Left cardiac atrium (tissue), 4 donors: Measurements from ENCODE around the gene CNPY4. TPM values are rescaled to one million over a fixed set of nuclear protein-coding genes. Genes with fewer than 3 reads are reported as not detected.

Experiments
- ATAC-seq, 2 donors: fragments of 200-7000 bp; cut with Tn5 transposase; one replicate each; pipeline ENCODE4 v1.9.1; 2020; ENCODE audit warnings: mild to moderate bottlenecking in 2 of 2, moderate library complexity in 2 of 2
- DNase-seq: peaks from one replicate; pipeline ENCODE4 v3.0.0-alpha.2; 2020
- intact Hi-C, 2 donors: fragments of 100-400 bp; cut with DNase I; formaldehyde crosslinking; loops; one replicate each; pipeline versions ENCODE4 v1.14.1 to v1.15.1; 2022 to 2023
- long read RNA-seq: library from polyadenylated mRNA; unstranded; transcript quantifications from one replicate; pipeline ENCODE4 v2.0.0, GENCODE V29; 2021
- total RNA-seq, 2 donors: library from RNA; stranded (reverse); fragmentation: NEBNext Ultra II Directional; extraction: Animal tissue kit (Norgen Biotek cat#: 25700); gene quantifications; one replicate each; pipeline ENCODE4 v1.2.1, GENCODE V29; 2021
- donor health status: DM: no; HTN: yes; CAD: no.
- donor health status: DM: no; HTN: yes; CAD: no; lungs with severe emphysema.
- donor health status: DM: yes; HTN: yes; CAD: no.
- donor health status: Dilated cardiomyopathy.

Gene CNPY4, protein sequence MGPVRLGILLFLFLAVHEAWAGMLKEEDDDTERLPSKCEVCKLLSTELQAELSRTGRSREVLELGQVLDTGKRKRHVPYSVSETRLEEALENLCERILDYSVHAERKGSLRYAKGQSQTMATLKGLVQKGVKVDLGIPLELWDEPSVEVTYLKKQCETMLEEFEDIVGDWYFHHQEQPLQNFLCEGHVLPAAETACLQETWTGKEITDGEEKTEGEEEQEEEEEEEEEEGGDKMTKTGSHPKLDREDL
- 10 to 100 TPM in 1 of 2 donors, 1 to 10 TPM in 1; 9.0 to 13.3 TPM for total RNA-seq
- long read RNA-seq, transcript CNPY4-201 (6 exons, 1,502 nt) = major isoform, 8 of 10 reads
- long read RNA-seq, partial matches to known transcripts = 0 of 10 reads
- long read RNA-seq, other reads (novel, unspliced or antisense) = 2 of 10 reads

DNA sequence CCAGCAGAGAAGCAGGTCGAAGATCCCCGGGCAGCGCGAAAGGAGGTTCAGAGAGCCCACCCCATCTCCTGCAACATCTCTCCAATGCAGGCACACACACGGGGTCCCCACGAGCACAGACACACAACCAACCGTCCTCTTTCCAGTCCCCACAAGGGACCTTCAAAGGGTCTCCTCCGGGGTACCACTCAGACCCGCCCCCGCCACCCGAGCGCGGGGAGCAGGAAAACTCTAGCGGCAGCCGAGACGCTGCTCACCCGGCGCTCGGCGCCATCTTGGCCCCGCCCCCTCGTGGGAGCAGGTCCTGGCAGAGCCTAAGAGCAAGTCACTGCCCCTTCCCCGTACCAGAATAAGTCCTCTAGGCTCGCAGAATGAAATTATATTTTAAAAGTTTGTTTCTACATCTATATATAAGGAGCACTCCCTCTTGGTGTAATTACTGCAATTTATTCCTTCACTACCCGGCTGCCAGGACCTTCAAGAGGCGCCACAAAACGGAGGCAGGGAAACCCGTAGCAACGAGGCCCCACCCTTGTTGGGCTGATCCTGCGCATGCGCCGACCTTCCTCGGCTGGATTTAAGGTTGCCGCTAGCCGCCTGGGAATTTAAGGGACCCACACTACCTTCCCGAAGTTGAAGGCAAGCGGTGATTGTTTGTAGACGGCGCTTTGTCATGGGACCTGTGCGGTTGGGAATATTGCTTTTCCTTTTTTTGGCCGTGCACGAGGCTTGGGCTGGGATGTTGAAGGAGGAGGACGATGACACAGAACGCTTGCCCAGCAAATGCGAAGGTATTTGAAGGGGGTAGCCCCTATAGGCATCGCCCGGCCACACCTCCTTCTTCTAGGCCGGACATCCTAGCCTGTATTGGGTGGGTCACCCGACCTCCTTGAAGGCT is at the start of gene CNPY4, which contains the start of gene TAF6:
Gene CNPY4 (plus strand): TSS at position 563 of the 898 bp plus-strand sequence. CDS start 111 bp downstream, at position 674.
Gene TAF6 (minus strand): TSS at position 287 of the 898 bp plus-strand sequence. CDS start 5,149 bp downstream, outside the sequence.
- intact Hi-C loops = no loop called here

DNA sequence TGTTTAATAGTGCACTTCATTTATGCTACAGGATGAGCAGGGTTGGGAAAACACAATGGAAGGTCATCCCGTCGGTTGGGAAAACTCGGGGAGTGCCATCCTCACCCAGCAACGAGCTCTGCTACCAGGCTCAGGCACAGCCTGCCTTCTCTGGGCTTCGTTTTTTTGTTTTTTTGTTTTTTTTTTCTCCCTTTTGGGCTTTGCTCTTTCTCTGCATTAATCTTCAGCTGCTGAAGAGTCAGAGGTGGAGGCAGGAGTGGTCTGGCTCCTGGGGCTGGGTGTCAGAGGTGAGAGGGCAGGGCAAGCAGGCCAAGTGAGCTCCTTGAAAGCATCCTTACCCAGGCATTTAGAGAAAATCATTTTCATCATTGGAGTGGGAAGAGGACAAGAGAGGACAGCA is 49.4 kb upstream of the CNPY4 start:
- no peak for DNase-seq
- no peak for ATAC-seq
- intact Hi-C loops = no loop called here

More for the DNA sequence above, at the start of gene CNPY4, which contains the start of gene TAF6:
- DNase-seq (peak; percentile 96), ATAC-seq (peak; percentile 95)

- intact Hi-C loops = no loop called here
- DNase-seq = no peak
- no peak for ATAC-seq
These were observed 48.3 kb upstream of the CNPY4 start for GRCh38 chr7:100071018-100071723.

DNA sequence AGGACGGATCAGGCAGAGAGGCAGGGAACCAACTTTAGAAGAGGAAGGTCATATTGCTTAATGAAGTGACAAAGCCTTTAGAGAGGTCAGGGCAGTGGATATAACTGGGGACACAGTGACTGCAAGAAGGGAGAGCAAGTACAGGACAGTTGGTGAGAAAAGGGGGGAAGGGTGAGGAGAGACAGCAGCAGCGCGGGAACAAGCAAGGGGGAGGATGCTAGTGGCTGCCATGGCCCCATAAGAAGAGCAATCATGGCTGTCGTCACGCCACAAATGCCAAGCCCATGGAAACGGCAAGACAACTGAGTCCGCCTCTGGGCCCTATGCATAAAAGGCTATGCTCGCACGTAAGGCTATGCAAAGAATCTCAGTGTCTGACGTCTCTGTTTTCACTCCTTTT is 47.0 kb upstream of the CNPY4 start:
- ATAC-seq = no peak
- intact Hi-C loops = no loop called here
- DNase-seq = no peak

- DNase-seq = no peak
- ATAC-seq = no peak
- intact Hi-C loops = no loop called here
These were observed 44.6 kb upstream of the CNPY4 start for GRCh38 chr7:100074841-100075240.

DNA sequence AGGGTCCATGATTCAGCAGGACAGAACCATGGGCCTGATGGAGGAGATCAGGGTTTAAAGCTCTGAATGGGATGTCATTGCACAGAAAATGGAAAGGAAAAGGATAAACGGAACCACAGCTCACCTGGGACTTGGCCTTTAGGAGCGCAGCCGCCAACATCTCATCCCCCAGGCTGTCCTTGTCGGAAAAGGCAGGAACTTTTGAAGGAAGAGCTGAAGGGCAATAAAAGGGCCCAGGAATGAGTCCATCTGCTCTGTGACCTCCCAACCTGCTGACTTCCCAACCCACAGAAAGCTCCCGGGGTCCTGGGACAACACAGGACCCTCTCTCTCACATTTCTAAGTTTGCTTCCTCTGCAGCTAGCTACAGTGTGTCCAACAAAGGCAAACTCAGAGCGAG is 44.0 kb upstream of the CNPY4 start:
- intact Hi-C loops = no loop called here
- ATAC-seq (no peak), DNase-seq (no peak)

DNA sequence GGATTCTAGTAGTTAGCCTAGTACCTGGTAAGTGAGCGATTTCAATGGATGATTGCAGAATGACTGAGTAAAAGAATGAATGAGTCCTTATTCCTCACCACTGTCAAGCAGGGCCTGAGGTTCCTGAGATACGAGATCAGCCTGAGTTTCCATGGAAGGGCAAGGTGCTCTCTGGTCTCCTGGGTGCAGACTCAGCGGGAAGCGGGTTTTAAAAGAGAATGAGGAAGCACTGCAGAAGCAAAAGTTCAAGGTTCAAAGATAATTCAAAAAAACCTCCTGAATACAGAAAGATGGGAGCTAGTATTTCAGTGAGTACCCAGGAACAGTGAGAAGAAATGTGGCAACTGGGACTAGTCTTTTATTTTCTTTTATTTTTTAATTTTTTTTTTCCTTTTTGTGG is 42.2 kb upstream of the CNPY4 start:
- DNase-seq = no peak
- intact Hi-C loops = no loop called here
- ATAC-seq = no peak

GRCh38 chr7:100079024-100079560 is 40.3 kb upstream of the CNPY4 start:
- DNase-seq = no peak
- ATAC-seq = no peak
- intact Hi-C loops = no loop called here

DNA sequence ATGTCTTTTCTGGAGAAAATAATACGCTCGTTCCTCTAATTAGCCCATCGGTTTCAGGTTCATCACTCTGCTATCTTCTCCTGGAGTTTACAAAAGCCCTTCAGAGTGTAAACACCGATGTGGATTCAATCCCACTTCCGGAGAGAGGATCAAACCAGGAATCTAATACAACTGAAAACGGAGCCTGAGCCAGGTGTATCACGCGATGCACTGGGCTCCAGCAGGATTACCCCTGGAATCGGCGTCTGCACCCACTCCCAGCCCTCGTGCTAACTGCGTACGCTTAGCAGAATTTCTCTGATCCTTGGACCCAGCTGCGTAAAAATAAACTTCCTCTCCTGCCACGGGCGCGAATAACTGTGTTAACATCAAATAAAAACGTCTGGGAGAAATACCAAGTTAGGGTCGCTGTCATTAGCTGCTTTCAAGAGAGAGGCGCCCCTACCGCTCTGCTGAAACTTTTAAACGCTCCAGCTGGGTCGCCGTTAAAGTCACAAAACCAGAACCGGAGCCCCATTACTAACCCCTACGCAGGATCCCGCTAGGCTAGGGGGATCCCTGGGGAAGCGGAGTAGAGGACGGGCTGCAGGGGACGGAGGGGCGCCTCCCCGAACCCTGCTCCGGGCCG is 38.4 kb upstream of the CNPY4 start:
- no peak for ATAC-seq
- intact Hi-C loops = loop anchor here in 1 of 2 donors (5.0 kb wide), 2 partner anchors 64 to 89 kb away; partner anchors contain the start of gene ZKSCAN1
- DNase-seq = no peak

- peak; percentile 98 for DNase-seq
- ATAC-seq = peak; percentile 96 to 98
- intact Hi-C loops = loop anchor here in 1 of 2 donors (5.0 kb wide), 2 partner anchors 64 to 89 kb away; partner anchors contain the start of gene ZKSCAN1
These were observed 37.8 kb upstream of the CNPY4 start, which contains the start of gene ZNF3 for GRCh38 chr7:100081535-100082102. ZNF3 (minus strand) TSS chr7:100081723; CDS start chr7:100077357, 4,366 bp downstream.

- intact Hi-C loops = loop anchor here in 1 of 2 donors (5.0 kb wide), 2 partner anchors 66 to 91 kb away; partner anchors contain the start of gene ZKSCAN1
- ATAC-seq (no peak), DNase-seq (no peak)
These were observed 36.5 kb upstream of the CNPY4 start for GRCh38 chr7:100082978-100083377.

GRCh38 chr7:100085515-100085914 is 33.9 kb upstream of the CNPY4 start:
- ATAC-seq = no peak
- intact Hi-C loops = no loop called here

GRCh38 chr7:100087055-100087750 is 32.2 kb upstream of the CNPY4 start:
- intact Hi-C loops = no loop called here
- ATAC-seq = no peak
- DNase-seq = no peak

More at GRCh38 chr7:100085515-100085914, 33.9 kb upstream of the CNPY4 start:
- DNase-seq = no peak

- ATAC-seq (peak in 1 of 2 donors; percentile 3), DNase-seq (no peak)
- intact Hi-C loops = no loop called here
These were observed 31.3 kb upstream of the CNPY4 start for GRCh38 chr7:100088095-100088620.

- peak; percentile 89 to 92 for ATAC-seq
- DNase-seq = peak; percentile 89
- intact Hi-C loops = no loop called here
These were observed 30.6 kb upstream of the CNPY4 start, which contains the start of gene COPS6 for GRCh38 chr7:100088621-100089457. COPS6 (plus strand) TSS chr7:100088969; CDS start chr7:100088991, 22 bp downstream.
